OCI-M1 (cell line): Measurements from ENCODE around the gene HOXA6.
A peak's percentile ranks its signal among the peaks of the same experiment; 100 is the strongest.

Experiments used
- DNase-seq: peaks from one replicate; lab custom pipeline; 2025; lab: John Stamatoyannopoulos, UW

HOXA6 gene

GRCh38 chr7:27095897-27096767 is 51.4 kb downstream of the HOXA6 start, which contains the start of gene HOXA1:
TSS of gene HOXA1 (minus strand) at chr7:27096000. CDS start at chr7:27095912, 88 bp downstream.
- DNase-seq, result peak; percentile 89
